ENCODE data around the gene SNAP91.

- TF ChIP-seq CTCF (IDR thresholded peaks at IDR 0.05), result no peak
- no peak for TF ChIP-seq EZH2 (IDR thresholded peaks at IDR 0.05; ENCODE audit: borderline replicate concordance, insufficient read depth, low read depth, low read length, poor library complexity, severe bottlenecking)
Measured at GRCh38 chr6:83633609-83634008, 75.3 kb downstream of the SNAP91 start.
